Mammary epithelial cell (primary cell): ENCODE results near the gene RHOD.

ENCODE experiments used
- EZH2 ChIP-seq: IDR thresholded peaks from 2 replicates; pipeline ENCODE4 v1.6.1; 2012; ENCODE audit warnings: low read length, inconsistent platforms, borderline replicate concordance
- TF ChIP-seq, protein P1 (sequence below), 2 donors: IDR thresholded peaks in 1 of 2; conservative IDR thresholded peaks in 1 of 2; 2 replicates each; pipeline ENCODE4 v1.5.1; 2011 to 2012; ENCODE audit warnings: inconsistent platforms in 2 of 2, low read length in 2 of 2, mild to moderate bottlenecking in 2 of 2, control low read depth in 1 of 2, low read depth in 1 of 2; ENCODE audit not compliant: insufficient read depth in 1 of 2; ENCODE audit errors: extremely low read depth in 1 of 2

- TF ChIP-seq, protein P1, sequence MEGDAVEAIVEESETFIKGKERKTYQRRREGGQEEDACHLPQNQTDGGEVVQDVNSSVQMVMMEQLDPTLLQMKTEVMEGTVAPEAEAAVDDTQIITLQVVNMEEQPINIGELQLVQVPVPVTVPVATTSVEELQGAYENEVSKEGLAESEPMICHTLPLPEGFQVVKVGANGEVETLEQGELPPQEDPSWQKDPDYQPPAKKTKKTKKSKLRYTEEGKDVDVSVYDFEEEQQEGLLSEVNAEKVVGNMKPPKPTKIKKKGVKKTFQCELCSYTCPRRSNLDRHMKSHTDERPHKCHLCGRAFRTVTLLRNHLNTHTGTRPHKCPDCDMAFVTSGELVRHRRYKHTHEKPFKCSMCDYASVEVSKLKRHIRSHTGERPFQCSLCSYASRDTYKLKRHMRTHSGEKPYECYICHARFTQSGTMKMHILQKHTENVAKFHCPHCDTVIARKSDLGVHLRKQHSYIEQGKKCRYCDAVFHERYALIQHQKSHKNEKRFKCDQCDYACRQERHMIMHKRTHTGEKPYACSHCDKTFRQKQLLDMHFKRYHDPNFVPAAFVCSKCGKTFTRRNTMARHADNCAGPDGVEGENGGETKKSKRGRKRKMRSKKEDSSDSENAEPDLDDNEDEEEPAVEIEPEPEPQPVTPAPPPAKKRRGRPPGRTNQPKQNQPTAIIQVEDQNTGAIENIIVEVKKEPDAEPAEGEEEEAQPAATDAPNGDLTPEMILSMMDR (conservative IDR thresholded peaks at IDR 0.05 in 1 of 2, IDR thresholded peaks at IDR 0.05 in 1 of 2; ENCODE audit: extremely low read depth in 1 of 2, insufficient read depth in 1 of 2, low read depth in 1 of 2, low read length in 2 of 2), result no peak
- no peak for TF ChIP-seq EZH2
Observed at GRCh38 chr11:67099831-67100324, 43.2 kb downstream of the RHOD start.
